ENCODE results near the gene RASL12. TPM values are rescaled to one million over a fixed set of nuclear protein-coding genes. Genes with fewer than 3 reads are reported as not detected.

Gene RASL12
- total and polyA plus RNA-seq, 2 donors (not counting 1 experiment from before 2014, with no cell fraction given) = not detected

- no peak overlapping the region for H3K4me2 ChIP-seq (replicated peaks; ENCODE audit: low read depth, low read length, poor library complexity, severe bottlenecking)
- DNase-seq (no peak), ATAC-seq (ENCODE audit: low read depth) (no peak)
- H3K27me3 Mint-ChIP-seq = no peaks in the 10 kb centered on the region
- no peaks in the 10 kb centered on the region for H3K9me3 Mint-ChIP-seq (ENCODE audit: insufficient read depth)
- no peaks in the 10 kb centered on the region for H4K20me1 ChIP-seq (ENCODE audit: control insufficient read depth, insufficient read depth, low read length, poor library complexity, severe bottlenecking)
- POLR2A ChIA-PET = no interaction called here
- H3K4me3 ChIP-seq (ENCODE audit: control extremely low read depth in 1 of 5, extremely low read depth in 1 of 5, insufficient read depth in 1 of 5, low read depth in 2 of 5, low read length in 4 of 5) = no peak overlapping the region
- no peaks in the 10 kb centered on the region for H3K9me3 ChIP-seq (ENCODE audit: control extremely low read depth in 1 of 3, control insufficient read depth in 2 of 3, insufficient read depth in 1 of 3, low read length in 2 of 3)
- no peak overlapping the region for H3K9ac ChIP-seq (ENCODE audit: low read length)
- peaks cover 0 to 4% of the 10 kb centered on the region in 2 experiments for H3K36me3 ChIP-seq (replicated peaks in 1 of 2; ENCODE audit: control extremely low read depth in 1 of 2, control insufficient read depth in 1 of 2, extremely low read depth in 1 of 2, insufficient read depth in 2 of 2, low read length in 1 of 2)
- no peak overlapping the region for H3K27ac Mint-ChIP-seq
- H3K79me2 ChIP-seq (ENCODE audit: control insufficient read depth, insufficient read depth, low read length) = no peaks in the 10 kb centered on the region
- H3K4me1 Mint-ChIP-seq = no peaks in the 10 kb centered on the region
- intact Hi-C loops (cut with micrococcal nuclease) = no loop called here
- H3K4me1 ChIP-seq (ENCODE audit: control insufficient read depth in 2 of 2, insufficient read depth in 2 of 2, low read length in 2 of 2) = no peaks in the 10 kb centered on the region
- H3K27me3 ChIP-seq (replicated peaks in 1 of 4; ENCODE audit: control extremely low read depth in 1 of 4, control insufficient read depth in 3 of 4, insufficient read depth in 4 of 4, low read length in 3 of 4) = no peaks in the 10 kb centered on the region
- no peak overlapping the region for H3K27ac ChIP-seq (ENCODE audit: low read length in 2 of 2)
- H3K4me3 Mint-ChIP-seq = no peak overlapping the region
- CTCF ChIA-PET = no interaction called here
- H2AFZ ChIP-seq (ENCODE audit: insufficient read depth, low read depth, low read length, poor library complexity, severe bottlenecking) = no peak overlapping the region
- TF ChIP-seq EZH2 (IDR thresholded peaks at IDR 0.05; ENCODE audit: borderline replicate concordance, insufficient read depth, low read depth, low read length, poor library complexity, severe bottlenecking) (no peak), CTCF (IDR thresholded peaks at IDR 0.05) (no peak)
- WGBS (ENCODE audit: insufficient coverage) = 97% methylated on average over 16 of the region's 17 CpGs
Measured at GRCh38 chr15:65092911-65093792, 25.4 kb upstream of the RASL12 start.

Data from B cell (primary cell).